Chondrocyte (in vitro differentiated cells): ENCODE results near the gene NMS. TPM values are rescaled to one million over a fixed set of nuclear protein-coding genes. Genes with fewer than 3 reads are reported as not detected.

ENCODE experiments used
- DNase-seq: peaks from one replicate; pipeline ENCODE4 v3.0.0; 2021; ENCODE audit warnings: mixed read lengths, low spot score
- H3K27ac Mint-ChIP-seq: one replicate; pipeline ENCODE4 v1.8.0; 2021; ENCODE audit warnings: mild to moderate bottlenecking, moderate library complexity, mixed read lengths; ENCODE audit not compliant: unreplicated experiment
- H3K27me3 Mint-ChIP-seq: 2 replicates; pipeline ENCODE4 v1.8.0; 2021; ENCODE audit warnings: low read depth, mixed read lengths
- H3K36me3 Mint-ChIP-seq: 2 replicates; pipeline ENCODE4 v1.8.0; 2021; ENCODE audit warnings: low read depth, mixed read lengths
- H3K4me1 Mint-ChIP-seq: 2 replicates; pipeline ENCODE4 v1.8.0; 2021; ENCODE audit warnings: low read depth, mild to moderate bottlenecking, mixed read lengths
- H3K4me3 Mint-ChIP-seq: one replicate; pipeline ENCODE4 v1.8.0; 2021; ENCODE audit warnings: mild to moderate bottlenecking, moderate library complexity, mixed read lengths; ENCODE audit not compliant: unreplicated experiment
- H3K9me3 Mint-ChIP-seq: 2 replicates; pipeline ENCODE4 v1.8.0; 2021; ENCODE audit warnings: low read depth, mixed read lengths
- total RNA-seq: library from RNA; stranded (reverse); gene quantifications from 3 replicates; pipeline ENCODE4 v1.2.1, GENCODE V29; 2021
- TF ChIP-seq, protein P1 (sequence below): fragments of 200-600 bp; sonication (generic); IDR thresholded peaks from 2 replicates; pipeline ENCODE4 v1.5.0; 2021; ENCODE audit warnings: antibody characterized with exemption, mild to moderate bottlenecking, moderate library complexity

The NMS gene
- total RNA-seq, 1 donor from 2014 or later, result not detected

DNA sequence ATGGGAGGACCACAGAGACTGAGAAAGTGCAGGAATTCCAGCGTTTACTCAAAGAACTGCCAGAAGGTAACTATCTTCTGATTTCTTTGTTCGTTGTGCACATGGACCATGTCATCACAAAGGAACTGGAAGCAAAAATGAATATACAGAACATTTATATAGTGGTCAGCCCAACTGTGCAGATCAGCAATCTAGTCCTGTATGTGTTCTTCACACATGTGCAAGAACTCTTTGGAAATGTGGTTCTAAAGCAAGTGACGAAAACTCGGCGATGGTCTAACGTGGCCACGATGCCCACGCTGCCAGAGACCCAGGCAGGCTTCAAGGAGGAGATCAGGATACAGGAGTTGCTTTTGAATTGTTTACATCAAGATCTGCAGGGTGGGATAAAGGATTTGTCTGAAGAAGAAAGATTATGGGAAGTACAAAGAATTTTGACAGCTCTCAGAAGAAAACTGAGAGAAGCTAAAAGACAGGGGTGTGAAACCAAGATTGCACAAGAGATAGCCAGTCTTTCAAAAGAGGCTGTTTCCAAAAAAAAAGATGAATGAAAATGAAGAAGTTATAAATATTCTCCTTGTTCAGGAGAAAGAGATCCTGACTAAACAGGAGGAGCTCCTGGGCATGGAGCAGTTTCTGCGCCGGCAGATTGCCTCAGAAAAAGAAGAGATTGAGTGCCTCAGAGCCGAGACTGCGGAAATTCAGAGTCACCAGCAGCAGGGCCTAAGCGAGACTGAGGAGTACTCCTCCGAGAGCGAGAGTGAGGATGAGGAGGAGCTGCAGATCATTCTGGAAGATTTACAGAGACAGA is 44.5 kb upstream of the NMS start:
- Mint-ChIP-seq H3K27me3 (peaks cover 45% of the 10 kb centered on the region), H3K4me1 (no peaks in the 10 kb centered on the region), H3K4me3 (no peak overlapping the region), H3K36me3 (peaks cover 1% of the 10 kb centered on the region), H3K9me3 (peaks cover 13% of the 10 kb centered on the region), H3K27ac (no peak overlapping the region)
- TF ChIP-seq, protein P1, sequence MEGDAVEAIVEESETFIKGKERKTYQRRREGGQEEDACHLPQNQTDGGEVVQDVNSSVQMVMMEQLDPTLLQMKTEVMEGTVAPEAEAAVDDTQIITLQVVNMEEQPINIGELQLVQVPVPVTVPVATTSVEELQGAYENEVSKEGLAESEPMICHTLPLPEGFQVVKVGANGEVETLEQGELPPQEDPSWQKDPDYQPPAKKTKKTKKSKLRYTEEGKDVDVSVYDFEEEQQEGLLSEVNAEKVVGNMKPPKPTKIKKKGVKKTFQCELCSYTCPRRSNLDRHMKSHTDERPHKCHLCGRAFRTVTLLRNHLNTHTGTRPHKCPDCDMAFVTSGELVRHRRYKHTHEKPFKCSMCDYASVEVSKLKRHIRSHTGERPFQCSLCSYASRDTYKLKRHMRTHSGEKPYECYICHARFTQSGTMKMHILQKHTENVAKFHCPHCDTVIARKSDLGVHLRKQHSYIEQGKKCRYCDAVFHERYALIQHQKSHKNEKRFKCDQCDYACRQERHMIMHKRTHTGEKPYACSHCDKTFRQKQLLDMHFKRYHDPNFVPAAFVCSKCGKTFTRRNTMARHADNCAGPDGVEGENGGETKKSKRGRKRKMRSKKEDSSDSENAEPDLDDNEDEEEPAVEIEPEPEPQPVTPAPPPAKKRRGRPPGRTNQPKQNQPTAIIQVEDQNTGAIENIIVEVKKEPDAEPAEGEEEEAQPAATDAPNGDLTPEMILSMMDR, result no peak
- DNase-seq, result no peak

DNA sequence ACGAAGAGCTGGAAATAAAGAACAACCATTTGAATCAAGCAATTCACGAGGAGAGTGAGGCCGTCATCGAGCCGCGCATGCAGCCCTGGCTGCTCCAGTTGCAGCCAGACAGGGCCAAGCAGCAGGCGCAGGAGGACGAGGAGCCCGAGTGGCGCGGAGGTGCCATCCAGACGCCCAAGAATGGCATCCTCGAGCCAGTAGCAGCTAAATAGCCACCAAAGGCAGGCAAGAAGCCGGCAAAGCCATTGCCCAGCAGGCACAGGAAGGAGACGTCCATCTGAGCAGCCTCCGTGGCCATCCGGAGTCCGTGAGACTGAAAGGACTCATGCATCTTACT is 43.9 kb upstream of the NMS start:
- Mint-ChIP-seq H3K4me3 (no peak overlapping the region), H3K4me1 (no peaks in the 10 kb centered on the region), H3K36me3 (peaks cover 1% of the 10 kb centered on the region), H3K9me3 (peaks cover 15% of the 10 kb centered on the region), H3K27ac (no peak overlapping the region), H3K27me3 (peaks cover 50% of the 10 kb centered on the region)
- no peak for DNase-seq
- TF ChIP-seq, protein P1, result no peak

DNA sequence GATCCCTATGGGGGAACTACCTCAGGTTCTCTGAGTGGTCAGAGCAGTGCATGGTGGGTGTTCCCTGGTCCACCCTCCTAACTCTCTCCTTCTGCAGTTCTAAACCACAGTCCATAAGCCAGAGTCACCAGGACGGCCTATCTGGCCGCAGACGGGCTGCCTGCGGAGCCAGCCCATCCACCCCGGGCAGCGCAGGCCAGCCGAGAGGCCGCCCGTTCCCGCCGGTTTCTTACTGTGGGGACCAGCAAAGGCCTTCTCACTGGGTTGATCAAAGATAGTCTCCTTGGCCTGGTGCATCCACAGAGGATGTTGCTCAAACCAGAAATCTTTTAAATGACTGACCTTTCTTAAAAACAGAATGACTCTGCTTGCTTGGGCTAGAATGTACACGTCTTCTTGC is 43.2 kb upstream of the NMS start:
- Mint-ChIP-seq H3K36me3 (peaks cover 1% of the 10 kb centered on the region), H3K27me3 (peaks cover 52% of the 10 kb centered on the region)

DNA sequence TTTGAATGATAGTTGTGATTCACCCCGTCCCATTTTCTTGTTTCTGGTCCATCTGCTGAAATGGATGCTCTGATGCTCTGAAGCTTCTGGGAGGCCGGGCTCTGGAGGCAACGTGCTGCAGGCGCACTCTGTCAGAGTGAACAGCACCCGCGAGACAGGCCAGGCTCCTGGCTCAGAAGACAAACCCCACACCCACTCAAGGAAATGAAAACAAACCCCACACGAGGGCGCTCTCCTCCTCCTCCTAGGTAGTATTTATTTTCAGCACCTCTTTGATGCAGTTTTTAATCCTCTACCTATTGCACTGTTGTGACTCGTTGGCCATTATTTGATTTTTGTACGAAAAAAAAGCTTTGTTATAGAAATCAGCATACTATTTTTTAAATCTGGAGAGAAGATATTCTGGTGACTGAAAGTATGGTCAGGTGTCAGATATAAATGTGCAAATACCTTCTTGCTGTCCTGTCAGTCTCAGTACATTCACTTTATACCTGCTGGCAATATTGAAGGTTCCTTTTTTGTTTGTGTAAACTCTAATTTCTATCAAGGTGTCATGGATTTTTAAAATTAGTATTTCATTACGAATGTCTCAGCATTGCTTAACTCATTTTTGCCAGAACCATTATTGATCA is 42.5 kb upstream of the NMS start:
- no peak for DNase-seq
- Mint-ChIP-seq H3K9me3 (peaks cover 15% of the 10 kb centered on the region), H3K4me1 (no peaks in the 10 kb centered on the region), H3K36me3 (peaks cover 1% of the 10 kb centered on the region), H3K4me3 (no peak overlapping the region), H3K27ac (no peak overlapping the region), H3K27me3 (peaks cover 56% of the 10 kb centered on the region)
- TF ChIP-seq, protein P1, result peak; percentile 75

More for the DNA sequence above, 43.2 kb upstream of the NMS start:
- H3K4me1 Mint-ChIP-seq, result no peaks in the 10 kb centered on the region
- no peak for DNase-seq
- TF ChIP-seq, protein P1, result no peak
- no peak overlapping the region for H3K4me3 Mint-ChIP-seq
- H3K27ac Mint-ChIP-seq, result no peak overlapping the region
- peaks cover 15% of the 10 kb centered on the region for H3K9me3 Mint-ChIP-seq

DNA sequence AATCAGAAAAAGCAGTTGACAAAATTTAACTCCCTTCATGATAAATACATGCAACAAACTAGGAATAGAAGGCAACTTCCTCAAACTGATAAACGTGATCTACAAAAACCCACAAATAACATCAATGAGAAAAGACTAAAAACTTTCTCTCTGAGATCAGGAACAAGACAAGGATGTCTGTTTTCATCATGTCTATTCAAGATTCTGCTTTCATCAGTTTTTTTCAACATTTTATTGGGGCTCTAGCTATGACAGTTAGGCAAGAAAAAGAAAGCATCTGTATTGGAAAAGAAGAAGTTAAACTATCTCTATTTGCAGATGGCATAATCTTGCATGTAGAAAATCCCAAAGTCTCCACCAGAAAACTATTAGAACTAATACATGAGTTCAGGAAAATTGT is 40.6 kb upstream of the NMS start:
- H3K27ac Mint-ChIP-seq, result no peak overlapping the region
- DNase-seq, result no peak
- TF ChIP-seq, protein P1, result no peak
- peaks cover 1% of the 10 kb centered on the region for H3K36me3 Mint-ChIP-seq
- no peaks in the 10 kb centered on the region for H3K4me1 Mint-ChIP-seq
- no peak overlapping the region for H3K4me3 Mint-ChIP-seq
- peaks cover 15% of the 10 kb centered on the region for H3K9me3 Mint-ChIP-seq
- H3K27me3 Mint-ChIP-seq, result peaks cover 68% of the 10 kb centered on the region
